ENCODE measurements around the gene CUTA.

Gene CUTA, protein sequence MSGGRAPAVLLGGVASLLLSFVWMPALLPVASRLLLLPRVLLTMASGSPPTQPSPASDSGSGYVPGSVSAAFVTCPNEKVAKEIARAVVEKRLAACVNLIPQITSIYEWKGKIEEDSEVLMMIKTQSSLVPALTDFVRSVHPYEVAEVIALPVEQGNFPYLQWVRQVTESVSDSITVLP

DNA sequence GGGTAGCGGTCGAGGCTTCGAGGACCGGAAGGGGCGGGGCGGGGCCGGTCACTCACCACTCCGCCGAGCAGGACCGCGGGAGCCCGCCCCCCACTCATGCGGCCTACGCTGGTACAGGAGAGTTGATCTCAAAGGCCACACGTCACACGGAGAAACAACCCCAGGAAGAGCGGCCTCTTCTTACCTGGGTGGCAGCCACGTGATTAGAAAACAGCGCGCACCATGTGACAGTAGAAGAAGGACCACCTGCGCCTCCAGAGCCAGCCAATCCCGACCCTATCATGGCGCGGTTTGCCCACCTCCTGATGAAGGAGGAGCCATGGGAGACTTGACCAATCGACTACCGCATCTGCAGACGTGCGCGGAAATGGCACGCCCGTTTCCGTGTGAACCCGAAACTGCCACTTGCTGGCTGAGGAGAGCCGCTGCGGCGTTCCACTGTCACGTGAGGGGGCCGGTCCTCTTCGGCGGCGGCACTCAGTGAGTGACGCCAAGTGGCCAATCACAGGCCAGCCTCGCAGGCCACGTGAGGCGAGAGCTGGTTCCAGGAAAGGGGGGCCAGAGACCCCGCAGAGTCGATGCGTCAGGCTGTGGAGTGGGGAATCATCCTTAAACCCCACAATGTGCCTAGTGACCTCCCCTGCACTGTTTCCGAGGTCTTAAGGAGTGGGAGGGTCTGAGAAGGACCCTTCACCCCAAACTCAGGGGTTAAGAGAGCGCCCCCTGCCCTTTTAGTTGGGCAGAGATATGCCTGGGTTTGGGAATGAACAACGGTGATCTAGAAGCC is at the start of gene CUTA:
CUTA (minus strand) TSS at position 205 of the 787 bp plus-strand sequence; CDS start at position 98, 107 bp downstream.
- DNase-seq: peak; percentile 99

GRCh38 chr6:33467091-33467490 is 49.2 kb upstream of the CUTA start:
- no peak for DNase-seq

DNA sequence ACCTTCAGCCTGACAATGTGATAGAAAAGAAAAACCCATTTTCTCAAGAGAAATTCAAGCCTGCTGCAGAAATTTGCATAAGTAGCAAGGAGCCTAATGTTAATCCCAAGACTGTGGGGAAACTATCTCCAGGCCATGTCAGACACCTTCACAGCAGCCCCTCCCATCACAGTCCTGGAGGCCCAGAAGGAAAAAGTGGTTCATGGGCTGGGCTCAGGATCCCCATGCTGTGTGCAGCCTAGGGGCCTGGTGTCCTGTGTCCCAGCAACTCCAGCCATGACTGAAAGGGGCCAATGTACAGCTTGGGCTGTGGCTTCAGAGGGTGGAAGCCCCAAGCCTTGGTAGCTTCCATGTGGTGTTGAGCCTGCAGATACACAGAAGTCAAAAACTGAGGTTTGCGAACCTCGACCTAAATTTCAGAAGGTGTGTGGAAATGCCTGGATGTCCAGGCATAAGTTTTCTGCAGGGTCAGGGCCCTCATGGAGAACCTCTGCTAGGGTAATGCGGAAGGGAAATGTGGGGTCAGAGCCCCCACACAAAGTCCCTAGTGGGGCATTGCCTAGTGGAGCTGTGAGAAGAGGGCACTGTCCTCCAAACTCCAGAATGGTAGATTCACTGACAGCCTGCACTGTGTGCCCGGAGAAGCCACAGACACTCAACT is 48.3 kb upstream of the CUTA start:
- DNase-seq: no peak

GRCh38 chr6:33459226-33459625 is 41.3 kb upstream of the CUTA start:
- DNase-seq: no peak

DNA sequence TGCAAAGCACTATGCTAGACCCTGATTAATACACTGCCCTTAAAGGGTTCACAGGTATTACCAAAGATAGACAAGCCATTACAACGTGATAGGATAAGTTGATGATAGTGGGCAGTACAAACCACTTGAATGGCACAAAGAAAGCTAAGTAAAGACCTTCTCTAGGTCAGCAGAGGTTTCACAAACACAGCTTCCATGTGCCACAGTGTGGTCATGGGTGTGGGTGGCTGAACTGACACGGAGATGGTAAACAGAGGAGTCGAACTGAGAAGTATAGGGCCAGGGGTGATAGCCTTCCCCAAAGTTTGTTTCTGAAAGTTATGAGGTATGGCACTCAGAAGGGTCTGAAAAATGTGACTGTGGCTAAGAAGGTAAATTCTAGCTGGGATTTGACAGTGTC is 40.8 kb upstream of the CUTA start:
- no peak for DNase-seq

DNA sequence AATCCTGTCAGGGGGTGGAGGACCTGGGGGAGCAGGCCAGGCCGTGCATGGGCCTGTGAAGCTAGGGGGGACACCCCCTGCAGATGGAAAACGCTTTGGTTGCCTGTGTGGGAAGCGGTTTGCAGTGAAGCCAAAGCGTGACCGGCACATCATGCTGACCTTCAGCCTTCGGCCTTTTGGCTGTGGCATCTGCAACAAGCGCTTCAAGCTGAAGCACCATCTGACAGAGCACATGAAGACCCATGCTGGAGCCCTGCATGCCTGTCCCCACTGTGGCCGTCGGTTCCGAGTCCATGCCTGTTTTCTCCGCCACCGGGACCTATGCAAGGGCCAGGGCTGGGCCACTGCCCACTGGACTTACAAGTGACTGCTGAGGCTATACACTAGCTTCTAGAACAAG is 38.2 kb upstream of the CUTA start:
- DNase-seq: no peak

DNA sequence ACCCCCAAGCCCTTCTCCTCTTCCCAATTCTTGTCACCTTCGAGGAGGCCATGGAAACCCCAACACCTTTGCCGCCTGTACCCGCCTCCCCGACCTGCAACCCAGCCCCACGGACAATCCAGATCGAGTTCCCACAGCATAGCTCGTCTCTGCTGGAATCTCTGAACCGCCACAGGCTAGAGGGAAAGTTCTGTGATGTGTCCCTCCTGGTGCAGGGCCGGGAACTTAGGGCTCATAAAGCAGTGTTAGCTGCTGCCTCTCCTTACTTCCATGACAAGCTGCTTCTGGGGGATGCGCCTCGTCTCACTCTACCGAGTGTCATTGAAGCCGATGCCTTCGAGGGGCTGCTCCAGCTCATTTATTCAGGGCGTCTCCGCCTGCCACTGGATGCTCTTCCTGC is 37.1 kb upstream of the CUTA start:
- no peak for DNase-seq

- peak; percentile 93 for DNase-seq
These were observed 36.4 kb upstream of the CUTA start, which contains the start of gene ZBTB9 for GRCh38 chr6:33454009-33454946. TSS of gene ZBTB9 (plus strand) at chr6:33454576. CDS start at chr6:33455101, 525 bp downstream.

DNA sequence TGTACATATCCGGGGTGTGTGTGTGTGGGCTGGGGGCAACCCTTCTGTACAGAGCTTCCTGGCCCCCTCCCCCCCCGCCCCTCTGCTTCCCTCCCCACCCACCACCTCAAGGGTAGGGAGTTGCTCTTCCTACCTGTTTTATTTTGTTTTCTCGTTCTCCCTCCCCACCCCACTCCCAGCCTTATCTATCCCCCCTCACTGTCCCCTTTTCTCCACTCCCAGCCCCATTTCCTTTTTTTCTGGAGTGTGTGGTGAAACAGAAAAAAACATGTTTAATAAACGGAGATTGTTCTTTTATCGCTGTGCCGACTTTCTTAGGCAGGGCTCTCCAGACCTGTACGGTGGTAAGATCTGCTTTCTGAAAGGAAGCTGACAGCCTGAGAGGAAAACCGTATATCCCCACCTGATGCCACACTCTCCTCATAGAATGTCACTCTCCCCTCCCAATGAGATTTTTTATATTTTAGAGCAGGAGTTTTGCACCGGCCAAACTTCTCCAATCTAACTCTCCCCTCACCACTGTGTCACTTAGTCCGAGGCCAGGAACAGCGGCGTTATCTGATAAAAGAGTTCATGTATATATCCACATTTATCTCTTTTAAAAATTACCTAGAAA is 35.6 kb upstream of the CUTA start:
- no peak for DNase-seq

DNA sequence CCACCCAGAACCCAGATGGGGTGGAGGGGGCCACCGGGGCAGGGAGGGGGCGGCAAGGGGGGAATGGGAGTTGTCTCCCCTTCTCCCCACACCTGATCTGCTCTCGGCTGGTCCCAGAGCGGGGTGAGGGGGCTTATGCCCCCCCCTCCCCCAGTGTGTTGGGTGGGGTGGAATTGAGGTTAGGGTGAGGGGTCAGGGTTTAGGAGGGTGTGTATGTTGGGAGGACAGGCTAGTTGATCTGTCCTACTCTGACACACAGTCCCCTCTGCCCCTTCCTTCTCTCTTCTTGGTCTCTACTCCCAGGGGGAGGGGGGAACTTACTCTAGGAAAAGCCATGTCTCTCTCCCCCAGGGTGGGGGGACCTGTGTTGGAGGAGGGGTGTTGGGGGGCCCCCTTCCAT is 34.6 kb upstream of the CUTA start:
- no peak for DNase-seq

DNA sequence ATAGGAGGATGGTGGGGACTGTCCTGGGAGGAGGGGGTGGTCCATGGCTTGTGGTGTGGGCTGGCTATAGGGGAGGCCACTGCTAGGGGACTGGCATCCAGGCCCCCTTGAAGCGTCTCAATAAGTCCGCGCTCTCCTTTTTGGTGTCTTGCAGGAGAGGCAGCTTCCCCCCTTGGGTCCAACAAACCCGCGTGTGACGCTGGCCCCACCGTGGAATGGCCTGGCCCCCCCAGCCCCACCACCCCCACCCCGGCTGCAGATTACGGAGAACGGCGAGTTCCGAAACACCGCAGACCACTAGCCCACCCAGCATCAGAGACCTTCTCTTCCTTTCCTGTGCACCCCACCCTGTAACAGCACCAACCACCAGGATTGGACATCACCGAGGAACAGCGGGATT is 33.7 kb upstream of the CUTA start:
- DNase-seq: no peak

DNA sequence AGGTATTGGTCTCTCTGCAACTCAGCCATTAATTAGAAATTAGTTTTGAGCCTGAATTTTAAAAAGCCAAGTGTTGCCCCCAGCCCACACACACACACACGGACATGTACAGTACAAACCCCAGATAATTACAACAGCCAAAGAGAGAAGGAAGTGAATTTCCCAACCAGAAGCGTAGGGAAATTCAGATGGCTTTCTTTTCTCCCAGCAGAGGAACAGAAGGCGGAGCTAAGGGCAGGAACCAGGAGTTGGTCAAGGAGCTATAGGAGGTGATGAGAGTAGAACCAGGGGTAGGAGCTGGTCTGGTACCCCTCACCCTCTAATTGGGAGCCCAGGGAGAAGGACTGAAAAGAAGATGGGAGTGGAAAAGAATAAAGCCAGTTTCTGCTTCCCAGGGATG is 32.5 kb upstream of the CUTA start:
- no peak for DNase-seq

GRCh38 chr6:33446356-33446755 is 28.4 kb upstream of the CUTA start:
- no peak for DNase-seq

DNA sequence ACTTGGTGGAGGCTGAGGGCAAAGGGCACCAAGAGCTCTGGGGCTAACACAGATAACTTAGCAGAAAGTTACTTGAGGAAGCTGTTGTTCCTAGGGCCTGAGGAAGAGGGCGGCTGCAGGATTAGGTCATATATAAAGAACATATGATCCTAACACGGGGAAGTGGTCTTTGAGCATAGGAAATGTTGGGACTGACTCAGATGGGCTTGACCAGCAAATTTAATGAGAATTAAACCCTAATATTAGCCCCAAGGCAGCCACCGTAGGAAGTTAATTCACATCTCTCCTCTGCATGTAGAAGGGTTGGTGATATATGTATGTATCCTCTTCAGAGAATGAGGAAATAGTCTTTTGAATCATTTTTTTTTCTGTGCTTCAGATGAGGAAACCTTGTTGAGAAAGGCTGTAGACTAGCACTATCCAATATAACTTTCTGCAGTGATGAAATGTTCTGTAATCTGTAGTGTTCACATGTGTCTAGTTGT is 27.3 kb upstream of the CUTA start:
- no peak for DNase-seq

- no peak for DNase-seq
These were observed 26.0 kb upstream of the CUTA start for GRCh38 chr6:33443619-33444504.

DNA sequence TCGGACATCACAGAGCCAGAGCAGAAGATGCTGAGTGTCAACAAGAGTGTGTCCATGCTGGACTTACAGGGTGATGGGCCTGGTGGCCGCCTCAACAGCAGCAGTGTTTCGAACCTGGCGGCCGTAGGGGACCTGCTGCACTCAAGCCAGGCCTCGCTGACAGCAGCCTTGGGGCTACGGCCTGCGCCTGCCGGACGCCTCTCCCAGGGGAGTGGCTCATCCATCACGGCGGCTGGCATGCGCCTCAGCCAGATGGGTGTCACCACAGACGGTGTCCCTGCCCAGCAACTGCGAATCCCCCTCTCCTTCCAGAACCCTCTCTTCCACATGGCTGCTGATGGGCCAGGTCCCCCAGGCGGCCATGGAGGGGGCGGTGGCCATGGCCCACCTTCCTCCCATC is 25.1 kb upstream of the CUTA start:
- no peak for DNase-seq

DNA sequence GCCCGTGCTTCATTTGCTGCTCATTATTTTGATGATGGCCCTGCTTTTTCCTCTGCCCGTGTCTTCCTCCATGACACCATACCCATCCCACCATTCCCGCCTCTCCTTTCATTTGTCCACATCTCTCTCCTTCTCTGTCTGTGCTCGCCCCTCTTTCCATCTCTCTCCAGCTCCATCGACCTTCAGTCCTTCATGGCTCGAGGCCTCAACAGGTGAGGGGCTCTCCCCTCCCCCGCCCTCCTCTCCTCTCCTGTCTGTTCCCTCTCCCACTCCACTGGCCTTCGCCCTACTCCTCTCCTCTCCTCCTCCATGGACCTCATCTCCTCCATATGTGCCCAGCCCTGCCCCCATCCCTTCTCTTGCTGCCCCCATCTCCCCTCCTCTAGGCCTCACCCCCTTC is 24.4 kb upstream of the CUTA start:
- no peak for DNase-seq

- DNase-seq: no peak
These were observed 23.6 kb upstream of the CUTA start for GRCh38 chr6:33441457-33441856.

- DNase-seq: no peak
These were observed 22.9 kb upstream of the CUTA start for GRCh38 chr6:33440649-33441309.

- no peak for DNase-seq
These were observed 22.2 kb upstream of the CUTA start for GRCh38 chr6:33439956-33440648.

Data from DMS79 treated with DMSO at 0.1 percent for 48 hours (cell line).